ENCODE data around the gene ECSCR.
A peak's percentile ranks its signal among the peaks of the same experiment; 100 is the strongest.
"Not testable (repeated sequence)": the region's sequence is repeated elsewhere in the genome, so short reads cannot be mapped to it uniquely, and the experiment has no call there.

The ECSCR gene

DNA sequence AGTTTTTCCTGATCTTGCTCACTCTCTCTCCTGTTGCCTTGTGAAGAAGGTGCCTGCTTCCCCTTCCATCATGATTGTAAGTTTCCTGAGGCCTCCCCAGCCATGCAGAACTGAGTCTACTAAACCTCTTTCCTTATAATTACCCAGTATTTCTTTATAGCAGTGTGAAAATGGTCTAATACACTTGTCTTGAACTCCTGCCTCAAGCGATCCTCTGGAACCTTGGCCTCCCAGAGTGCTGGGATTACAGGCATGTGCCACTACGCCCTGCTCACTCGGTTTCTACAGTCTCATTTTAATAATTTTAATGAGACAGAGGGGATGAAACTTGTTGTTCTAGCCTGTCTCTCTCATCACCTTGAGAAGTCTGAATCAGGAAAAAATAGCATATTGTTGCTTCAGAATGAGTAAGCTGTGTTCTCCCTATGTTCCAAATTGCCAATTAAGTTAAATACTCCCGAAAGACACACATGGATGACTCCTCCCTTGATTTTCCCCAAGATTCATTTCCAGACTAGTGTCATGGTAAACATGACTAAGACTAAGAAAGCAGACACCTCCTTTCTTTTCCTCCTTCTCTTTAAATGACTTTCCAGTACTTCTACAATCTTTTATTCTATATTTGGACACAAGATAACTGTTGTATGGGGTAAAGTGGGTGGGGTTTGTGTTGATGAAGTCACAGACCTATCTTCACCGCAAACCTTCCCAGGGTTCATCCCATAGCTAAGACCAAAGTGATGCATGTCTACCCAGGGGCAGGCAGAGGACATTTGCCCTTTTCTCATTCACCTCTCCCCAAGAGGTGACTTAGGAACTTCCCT, 15.4 kb downstream of the ECSCR start:
- no peak for DNase-seq (ENCODE audit: low read depth)

DNA sequence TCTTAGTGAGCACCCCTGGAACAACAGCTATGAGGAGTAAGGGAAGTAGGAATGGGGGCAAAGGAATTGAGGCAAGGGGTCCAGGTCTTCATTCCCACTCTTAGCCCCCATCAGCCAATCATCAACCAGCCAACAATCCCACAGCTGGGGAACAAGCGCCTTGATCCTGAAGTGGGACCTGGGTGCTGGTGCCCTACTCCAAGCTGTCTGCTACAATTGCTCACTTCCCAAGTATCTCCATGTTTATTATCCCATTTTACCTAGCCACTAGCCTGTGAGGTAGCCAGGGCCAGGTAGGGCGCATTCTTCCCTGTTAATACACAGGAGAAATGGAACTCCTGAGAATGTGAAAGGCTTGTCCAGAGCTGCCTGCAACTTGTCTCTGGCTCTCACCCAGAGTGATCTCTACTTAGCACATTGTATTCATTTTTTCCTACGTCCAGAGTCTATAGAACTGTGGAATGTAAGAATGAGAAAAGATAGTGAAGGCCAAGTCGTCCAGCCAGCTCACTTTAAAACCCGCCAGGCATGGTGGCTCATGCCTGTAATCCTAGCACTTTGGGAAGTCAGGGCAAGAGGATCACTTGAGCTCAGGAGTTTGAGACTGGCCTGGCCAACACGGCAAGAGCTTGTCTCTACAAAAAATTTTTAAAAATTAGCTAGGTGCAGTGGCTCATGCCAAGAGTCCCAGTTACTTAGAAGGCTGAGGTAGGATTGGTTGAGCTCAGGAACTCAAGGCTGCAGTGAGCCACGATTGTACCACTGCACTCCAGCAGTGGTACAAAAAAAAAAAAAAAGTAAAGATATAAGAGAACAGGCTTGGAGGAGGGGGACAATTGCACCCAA, 17.0 kb downstream of the ECSCR start:
- peak; percentile 69 for DNase-seq (ENCODE audit: low read depth)

DNA sequence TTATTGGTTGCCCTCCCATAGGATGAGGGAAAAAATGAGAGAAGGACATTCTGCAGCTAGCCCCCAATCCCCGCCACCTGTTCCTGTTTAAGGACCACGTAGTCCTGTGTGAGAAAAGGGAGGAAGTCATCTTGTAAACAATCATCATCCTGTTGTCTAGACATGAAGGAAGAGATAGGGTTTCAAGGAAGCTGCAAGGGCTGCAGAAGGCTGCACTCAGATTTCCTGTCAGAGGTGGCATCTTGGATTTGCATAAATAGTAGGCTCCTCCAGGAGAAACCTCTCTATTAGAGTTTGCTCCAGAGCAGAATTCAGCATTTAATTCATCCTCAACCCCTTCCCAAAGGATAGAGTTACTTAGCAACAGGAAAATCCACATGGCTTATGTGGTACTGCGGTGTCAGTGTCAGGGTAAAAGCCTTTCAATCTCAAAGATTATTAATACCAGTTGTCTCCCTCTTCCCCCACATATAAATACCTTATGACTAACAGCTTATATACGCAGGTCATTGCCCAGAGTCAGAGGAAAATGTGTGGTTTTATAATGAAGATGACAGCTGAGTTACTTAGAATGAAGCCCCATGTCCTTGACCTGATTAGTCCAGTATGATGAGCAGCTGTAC, 18.6 kb downstream of the ECSCR start:
- DNase-seq (ENCODE audit: low read depth) = peak; percentile 63

DNA sequence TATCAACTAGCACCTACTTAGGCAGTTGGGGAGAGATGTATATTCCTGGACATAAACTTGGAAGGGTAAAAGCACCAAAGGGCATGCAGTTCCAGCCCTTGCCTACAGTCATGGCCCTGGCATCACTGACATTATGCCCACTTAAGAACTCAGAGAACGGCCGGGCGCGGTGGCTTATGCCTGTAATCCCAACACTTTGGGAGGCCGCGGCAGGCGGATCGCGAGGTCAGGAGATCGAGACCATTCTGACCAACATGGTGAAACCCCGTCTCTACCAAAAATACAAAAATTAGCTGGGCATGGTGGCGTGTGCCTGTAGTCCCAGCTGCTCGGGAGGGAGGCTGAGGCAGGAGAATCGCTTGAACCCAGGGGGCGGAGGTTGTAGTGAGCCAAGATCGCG, 22.1 kb downstream of the ECSCR start:
- not testable (repeated sequence) for DNase-seq (ENCODE audit: low read depth)

DNA sequence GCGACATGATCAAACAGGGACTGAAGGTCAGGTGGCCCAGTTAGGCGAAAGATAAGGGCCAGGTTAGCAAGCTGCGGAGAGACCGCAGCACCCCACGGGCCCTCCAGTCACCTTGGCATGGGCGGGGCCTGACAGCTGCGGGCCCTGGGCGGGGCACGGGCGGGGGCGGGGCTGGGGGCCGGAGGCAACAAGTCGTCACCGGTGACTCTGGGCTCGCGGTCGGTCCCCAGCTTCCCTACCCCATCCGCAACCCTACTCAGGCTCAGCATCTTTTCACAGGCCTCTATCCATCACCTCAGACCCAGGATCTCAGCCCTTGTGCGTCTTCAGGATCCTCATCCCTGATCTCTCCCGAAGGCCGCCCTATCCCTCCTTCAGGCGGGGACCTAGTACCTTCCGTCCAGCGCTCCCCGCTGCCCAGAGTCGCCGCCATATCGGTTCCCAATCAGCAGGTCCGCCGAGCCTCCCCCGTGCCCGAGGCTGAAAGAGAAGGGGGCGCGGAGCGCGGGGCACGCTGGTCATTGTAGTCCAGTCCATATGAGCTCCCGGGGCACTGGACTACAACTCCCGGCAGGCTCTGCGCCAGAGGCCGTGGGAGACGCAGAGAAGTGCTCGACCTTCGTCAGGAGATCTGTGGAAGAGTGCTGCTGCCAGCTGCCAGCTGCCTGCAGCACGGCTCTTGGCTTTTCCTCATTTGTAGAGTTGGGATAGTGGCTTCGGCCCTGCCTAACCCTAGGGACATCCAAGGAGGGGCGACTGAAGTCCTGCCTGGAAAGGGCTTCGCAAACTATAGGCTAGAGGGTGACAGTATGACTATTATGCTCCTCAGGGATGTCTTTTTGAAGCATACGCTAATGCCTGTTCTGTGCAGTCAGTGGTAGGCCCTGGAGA, 23.3 kb downstream of the ECSCR start, which contains the start of gene DNAJC18:
TSS of gene DNAJC18 (minus strand) at position 513 of the 891 bp plus-strand sequence. CDS start at position 433, 80 bp downstream.
- DNase-seq (ENCODE audit: low read depth) = peak; percentile 87

DNA sequence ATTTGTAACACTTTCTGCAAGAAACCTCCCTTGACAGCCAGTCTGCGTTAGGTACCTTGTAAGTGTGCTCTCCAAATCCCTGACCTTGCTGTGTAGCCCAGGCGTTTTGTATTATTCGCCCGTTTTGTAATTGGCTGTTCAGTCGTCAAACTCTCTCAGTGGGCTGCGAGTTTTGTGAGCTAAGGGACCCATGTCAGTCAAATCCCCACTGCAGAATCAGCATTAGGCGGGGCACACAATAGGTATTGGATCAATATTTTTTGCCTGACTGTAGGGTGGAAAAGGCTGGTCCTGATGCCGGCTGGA, 23.9 kb downstream of the ECSCR start:
- no peak for DNase-seq (ENCODE audit: low read depth)

DNA sequence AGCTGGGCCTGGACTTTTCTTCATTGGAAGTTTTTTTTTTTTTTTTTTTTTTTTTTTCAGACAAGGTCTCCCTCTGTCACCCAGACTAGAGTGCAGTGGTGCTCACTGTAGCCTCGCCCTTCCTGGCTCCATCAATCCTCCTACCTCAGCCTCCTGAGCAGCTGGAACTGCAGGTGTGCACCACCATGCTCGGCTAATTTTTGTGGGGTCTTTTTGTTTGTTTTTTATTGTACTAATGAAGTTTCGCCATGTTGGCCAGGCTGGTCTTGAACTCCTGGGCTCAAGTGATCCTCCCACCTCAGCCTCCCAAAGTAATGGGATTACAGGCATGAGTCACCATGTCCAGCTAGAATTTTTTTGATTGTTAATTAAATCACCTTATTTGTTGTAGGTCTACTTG, 26.9 kb downstream of the ECSCR start:
- DNase-seq (ENCODE audit: low read depth) = no peak

DNA sequence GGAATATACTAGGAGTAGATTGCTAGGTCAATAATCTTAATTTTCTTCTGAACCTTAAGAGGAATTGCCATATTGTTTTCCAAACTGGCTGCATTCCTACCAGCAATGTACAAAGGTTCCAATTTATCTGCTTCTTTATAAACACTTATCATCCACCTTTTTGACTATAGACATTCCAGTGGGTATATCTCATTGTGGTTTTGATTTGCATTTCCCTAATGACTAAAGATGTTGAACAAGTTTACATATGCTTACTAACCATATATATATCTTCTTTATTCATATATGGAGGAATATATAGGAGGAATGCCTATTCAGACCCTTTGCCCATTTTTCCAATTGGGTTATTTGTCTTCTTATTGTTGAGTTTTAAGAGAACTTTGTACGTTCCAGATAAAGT, 30.8 kb downstream of the ECSCR start:
- no peak for DNase-seq (ENCODE audit: low read depth)

DNA sequence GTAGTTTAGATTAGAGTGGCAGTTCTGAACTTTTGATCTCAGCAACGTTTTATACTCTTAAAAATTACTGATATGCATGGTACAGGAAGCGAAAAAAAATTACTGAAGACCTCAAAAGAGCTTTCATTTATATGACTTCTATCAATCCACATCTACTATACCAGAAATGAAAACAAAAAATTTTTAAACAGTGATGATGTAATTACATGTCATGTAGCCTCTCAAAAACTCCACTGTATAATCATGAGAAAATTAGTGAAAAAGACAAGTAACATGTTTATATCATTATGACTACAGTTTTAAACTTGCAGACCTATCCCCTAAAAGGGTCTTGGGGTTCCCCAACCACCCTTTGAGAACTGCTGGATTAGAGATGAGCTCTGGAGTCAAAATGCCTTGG, 32.5 kb downstream of the ECSCR start:
- DNase-seq (ENCODE audit: low read depth) = no peak

DNA sequence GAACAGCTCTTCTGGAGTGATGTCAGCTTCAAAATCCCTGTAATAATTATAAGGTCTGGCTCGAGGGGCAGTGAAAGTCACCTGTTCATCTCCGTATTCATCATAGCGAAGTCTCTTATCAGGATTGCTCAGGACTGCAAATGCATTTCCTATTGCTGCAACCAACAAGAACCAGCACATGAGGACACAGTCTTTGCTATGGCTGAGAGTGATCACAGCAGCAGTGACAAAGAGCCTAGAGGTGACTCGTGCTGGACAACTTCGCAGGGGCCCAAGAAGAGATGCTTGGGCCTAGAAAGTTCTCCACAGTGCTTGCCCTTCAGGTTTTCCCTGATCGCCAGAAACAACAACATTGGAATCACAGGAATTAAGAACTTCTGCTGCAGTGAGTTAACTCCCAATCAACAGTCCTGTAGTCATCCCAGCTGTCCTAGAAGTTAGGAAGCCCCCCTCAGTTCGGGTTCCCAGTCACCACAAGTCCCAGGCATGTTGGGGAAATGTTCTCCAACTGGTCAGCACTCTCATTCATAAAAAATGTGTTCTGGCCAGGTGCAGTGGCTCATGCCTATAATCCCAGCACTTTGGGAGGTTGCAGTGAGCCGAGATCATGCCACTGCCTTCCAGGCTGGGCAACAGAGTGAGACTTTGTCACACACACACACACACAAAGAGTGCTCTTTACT, 36.2 kb downstream of the ECSCR start:
- DNase-seq (ENCODE audit: low read depth) = no peak

DNA sequence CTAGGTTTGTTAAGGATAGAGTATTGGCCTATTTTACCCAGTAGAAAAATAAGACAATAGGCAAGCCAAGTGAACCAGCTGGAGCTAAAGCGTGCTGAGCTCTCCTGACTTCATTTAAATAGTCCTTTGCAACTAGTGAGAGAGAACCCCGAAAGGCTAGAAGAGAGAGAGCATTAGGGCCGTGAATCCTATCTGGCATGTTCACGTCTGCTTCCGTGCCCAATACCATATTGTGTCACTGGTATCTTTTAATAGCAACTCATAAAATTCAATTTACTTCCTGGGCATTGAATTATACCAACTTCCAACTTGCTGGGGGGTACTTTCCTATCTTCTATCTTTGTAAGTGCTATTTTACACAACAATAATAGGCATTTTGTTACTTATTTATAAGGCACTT, 37.0 kb downstream of the ECSCR start:
- DNase-seq (ENCODE audit: low read depth) = no peak

DNA sequence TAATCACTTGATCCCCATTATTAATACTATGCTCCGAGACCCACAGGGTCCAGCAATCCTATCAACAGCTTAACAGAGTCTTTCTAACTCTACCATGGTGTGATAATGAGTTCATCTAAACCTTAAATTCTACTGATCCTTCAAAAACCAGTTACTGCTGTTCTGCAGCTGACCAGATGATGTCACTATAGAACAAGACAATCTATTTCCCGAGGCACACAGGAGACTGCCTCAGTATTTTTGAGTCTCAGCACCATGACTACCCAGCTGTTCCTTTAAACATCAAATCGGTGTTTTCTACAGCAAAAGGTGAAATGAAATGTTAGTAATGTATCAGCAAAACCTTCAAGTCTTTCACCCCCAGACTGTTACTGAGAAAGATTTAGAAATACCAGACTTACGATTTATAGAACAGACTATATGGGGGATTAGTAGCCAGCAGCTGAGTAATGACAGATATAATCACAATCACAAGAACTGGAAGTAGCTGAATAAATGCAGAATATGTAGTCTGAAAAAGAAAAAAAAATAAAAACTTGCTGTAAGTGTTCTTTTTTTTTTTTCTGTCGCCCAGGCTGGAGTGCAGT, 40.1 kb downstream of the ECSCR start:
- peak; percentile 57 for DNase-seq (ENCODE audit: low read depth)

DNA sequence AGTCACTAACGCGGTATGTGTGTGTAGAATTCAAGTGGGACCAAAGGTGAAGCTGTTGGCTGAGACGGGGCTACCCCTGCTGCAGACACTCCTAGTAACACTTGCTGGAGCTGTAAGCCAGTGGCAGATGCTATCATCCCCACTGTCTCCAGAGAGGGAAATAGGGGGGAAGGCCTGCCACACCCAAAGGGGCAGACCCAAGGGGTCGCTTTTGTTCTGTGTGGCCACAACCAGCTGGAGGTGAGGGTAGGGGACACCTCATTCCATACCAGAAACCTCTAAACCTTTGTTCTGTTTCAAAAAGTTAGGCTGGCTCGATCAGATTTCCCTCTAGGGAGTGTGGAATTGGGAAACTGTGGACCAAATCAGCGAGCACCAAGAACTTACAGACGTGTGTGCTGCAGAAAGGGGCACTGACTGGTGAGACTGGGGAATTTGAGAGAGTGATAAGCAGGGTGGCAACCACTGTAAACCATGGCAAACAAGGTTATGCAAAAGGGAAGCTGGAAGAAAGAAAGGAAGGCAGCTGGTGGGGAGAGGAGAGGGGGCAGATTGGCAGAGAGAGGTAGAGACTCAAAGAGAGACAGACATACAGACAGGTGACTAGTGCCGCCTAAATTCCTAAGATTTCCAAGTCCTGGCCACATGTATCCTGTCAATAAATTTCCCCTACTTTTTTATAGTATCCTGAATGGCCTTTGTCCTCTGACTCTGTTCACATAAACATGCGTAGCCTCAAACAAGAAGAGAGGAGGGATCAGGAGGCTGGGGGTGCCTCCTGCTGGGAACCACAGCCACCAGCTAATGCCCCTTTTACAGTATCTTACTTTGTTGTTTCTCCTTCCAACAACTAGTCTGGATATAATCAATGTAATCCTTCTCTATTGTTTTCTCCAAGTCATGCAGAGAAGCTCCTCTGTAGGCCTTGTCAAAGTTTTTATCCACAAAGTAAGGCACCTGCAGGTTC, 43.0 kb downstream of the ECSCR start:
- DNase-seq (ENCODE audit: low read depth) = no peak

DNA sequence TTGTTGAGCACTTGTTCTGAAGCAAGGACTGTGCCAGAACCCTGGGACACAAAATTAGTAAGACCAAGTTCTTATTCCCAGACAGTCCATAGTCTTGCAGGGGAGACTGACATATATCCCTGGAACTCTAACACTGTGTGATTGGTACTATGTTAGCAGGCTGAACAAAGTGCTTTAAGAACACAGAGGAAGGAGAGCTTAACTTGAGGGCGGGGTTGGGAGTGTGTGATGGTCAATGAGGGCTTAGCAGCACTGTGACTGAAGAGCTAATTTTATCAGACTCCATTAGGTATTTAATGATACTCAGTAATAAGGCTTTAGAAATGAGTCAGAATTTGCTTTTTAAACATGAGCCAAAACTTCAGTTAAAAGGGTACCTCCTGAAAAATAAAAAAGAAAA, 43.8 kb downstream of the ECSCR start:
- no peak for DNase-seq (ENCODE audit: low read depth)

DNA sequence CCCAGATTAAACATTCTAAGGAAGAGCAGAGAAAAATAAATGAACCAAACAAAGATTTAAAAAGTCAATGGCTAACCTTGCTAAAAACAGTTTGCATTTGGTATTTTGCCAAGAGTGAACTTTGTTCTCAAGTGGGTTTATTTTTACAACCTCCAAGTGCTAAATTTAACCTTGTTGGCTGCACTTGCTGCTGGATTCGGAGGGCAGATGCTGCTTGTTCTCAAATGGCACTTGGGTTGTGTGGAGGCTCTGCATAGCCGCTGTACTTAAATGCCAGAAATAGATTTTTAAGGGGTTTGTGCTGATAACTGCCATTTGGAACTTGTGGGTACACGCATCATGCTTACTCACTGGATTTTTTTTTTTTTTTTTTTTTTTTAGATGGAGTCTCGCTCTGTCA, 45.3 kb downstream of the ECSCR start:
- DNase-seq (ENCODE audit: low read depth) = peak; percentile 20

DNA sequence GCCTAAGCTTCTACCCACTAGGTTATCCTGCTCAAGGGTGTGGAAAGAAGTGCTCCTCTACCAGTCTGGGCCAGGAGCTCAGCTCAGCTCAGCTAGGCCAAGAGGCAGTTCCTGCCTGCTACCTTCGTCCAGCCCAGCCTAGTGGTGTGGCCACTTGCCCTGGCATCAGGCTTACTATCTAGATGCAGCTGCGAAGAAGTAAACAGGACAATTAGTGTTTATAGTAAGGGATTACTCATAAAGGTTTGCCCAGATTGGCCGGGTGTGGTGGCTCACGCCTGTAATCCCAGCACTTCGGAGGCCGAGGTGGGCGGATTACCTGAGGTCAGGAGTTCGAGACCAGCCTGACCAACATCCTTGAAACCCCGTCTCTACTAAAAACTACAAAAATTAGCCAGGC, 45.9 kb downstream of the ECSCR start:
- DNase-seq (ENCODE audit: low read depth) = no peak

DNA sequence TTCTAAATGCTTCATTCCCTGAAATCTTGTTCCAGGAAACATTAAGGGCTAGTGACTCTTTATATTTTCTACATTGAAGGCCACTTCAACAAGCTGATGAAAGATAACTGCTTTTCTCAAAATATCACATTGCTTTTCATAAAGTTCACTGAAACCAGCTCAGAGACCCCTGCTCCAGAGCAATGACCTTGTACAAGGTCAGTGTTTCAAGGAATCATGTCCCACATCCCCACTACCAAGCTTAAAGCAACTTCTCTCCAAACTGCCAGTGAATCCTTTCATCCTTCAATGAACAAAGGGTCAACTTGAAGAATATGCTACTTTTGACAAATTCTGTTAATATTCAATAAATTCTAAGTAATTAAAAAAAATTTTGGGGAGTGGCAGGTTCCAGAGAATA, 46.7 kb downstream of the ECSCR start:
- no peak for DNase-seq (ENCODE audit: low read depth)

DNA sequence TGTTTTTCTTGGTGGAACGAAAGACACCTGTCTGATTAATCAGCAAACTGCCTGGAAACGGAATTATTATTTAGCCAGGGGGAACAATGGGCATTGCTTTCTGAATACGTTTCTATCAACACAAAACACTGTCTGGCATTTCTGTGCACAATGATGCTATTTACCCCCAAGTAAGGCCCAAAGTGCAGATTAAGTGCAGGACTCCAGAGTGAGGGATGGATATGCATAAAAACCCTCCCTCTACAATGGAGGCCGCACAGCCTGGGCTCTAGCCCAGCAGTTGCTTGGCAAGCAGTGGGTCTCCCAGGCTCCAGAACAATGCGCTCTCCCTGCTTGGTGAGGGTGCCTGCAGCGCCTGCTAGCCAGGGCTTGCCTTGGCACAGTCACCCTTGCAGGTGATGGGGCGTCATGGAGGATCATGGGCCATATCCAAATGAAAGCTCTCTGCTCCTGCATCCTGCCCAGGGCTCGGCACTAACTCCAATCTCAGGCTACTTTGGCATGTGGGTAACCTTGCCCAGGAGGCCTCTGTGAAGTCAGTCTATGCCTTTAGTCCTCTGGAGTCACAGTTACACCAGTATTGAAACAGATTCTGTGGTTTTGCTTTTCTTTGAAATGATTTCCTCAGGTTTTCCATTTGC, 47.2 kb downstream of the ECSCR start:
- no peak for DNase-seq (ENCODE audit: low read depth)

DNA sequence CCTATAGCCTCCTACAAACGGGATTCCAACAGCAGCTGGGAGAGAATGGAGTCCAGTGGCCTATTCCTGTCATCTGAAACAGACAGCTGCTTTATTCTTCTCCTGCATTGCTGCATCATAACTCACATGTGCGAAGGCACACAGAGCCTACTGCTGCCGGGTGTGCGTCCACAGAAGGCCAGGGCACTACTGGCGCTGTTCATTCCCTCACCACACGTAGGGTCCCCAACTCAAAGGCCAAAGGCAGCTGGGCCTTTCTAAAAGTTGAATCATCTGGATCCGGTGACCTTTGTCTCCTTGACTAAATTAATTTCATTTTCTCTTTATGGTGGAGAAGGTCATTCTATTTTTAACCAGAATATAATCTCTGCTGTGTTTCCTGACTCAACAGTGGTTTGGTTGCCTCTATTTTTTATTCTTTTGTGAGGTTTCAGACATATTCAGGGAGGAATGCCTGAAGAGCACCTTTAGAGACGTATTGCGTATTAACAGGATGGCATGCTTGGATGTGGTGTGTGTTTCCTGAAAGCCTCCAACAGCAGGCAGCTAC, 47.9 kb downstream of the ECSCR start:
- DNase-seq (ENCODE audit: low read depth) = no peak

Measured in fibroblast of gingiva (primary cell).